Dermis microvascular lymphatic vessel endothelial cell (primary cell): ENCODE results near the gene TAF1A. TPM values are rescaled to one million over a fixed set of nuclear protein-coding genes. Genes with fewer than 3 reads are reported as not detected.
"Not testable (repeated sequence)": the region's sequence is repeated elsewhere in the genome, so short reads cannot be mapped to it uniquely, and the experiment has no call there.

ENCODE experiments used
- DNase-seq, 2 donors: peaks; one replicate each; pipeline versions ENCODE4 v3.0.0 to v3.0.0-alpha.2; 2010; ENCODE audit warnings: low read depth in 2 of 2
- total RNA-seq: library from RNA; depleted of rRNA; stranded (reverse); fragments of >200 nt; gene quantifications from 2 replicates; pipeline ENCODE4 v1.2.1, GENCODE V29; 2014

The TAF1A gene
- total RNA-seq, result 2.4 and 2.8 TPM in 2 replicates

DNA sequence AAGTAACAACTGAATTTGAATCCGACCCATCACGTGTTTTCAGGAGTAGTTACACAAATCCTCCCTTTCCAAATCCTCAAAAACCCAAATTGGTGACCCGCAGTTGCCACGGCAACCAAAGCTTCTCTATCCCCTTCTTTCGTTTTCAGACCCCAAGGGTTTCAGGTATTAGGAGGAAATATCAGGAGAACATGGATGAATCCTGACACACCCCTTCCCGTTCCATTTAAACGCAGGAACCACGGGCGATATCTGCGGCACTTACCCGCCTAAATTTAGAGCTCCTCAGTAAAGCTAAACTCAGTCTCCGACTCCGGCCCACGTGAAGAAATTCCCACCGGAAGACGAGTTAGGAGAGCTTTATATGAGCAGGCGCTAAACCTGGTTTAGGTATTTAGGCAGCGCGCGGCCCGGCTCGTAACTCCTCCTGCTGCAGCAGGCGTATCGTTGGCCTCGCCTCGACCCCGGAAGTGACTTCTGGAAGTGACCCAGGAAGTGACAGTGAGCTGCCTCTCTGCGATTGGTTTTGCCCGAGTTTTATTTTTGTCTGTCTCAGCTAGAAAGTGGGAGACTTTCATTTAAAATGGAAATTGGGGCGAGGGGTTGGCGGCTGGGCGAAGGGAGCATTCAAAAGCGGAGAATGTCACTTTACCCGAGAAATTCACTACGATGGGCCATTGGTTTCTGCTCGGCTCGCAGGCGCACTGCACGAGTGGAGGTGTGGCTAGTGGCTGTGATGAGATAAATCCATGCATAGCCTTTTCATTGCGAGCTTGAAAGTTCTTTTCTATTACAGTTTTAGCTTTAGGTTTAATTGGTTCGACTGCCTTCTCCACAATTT, at the start of gene TAF1A:
Gene TAF1A, minus strand, starts transcription at position 472 of the 841 bp plus-strand sequence.
- DNase-seq, result peak; percentile 37 to 73

DNA sequence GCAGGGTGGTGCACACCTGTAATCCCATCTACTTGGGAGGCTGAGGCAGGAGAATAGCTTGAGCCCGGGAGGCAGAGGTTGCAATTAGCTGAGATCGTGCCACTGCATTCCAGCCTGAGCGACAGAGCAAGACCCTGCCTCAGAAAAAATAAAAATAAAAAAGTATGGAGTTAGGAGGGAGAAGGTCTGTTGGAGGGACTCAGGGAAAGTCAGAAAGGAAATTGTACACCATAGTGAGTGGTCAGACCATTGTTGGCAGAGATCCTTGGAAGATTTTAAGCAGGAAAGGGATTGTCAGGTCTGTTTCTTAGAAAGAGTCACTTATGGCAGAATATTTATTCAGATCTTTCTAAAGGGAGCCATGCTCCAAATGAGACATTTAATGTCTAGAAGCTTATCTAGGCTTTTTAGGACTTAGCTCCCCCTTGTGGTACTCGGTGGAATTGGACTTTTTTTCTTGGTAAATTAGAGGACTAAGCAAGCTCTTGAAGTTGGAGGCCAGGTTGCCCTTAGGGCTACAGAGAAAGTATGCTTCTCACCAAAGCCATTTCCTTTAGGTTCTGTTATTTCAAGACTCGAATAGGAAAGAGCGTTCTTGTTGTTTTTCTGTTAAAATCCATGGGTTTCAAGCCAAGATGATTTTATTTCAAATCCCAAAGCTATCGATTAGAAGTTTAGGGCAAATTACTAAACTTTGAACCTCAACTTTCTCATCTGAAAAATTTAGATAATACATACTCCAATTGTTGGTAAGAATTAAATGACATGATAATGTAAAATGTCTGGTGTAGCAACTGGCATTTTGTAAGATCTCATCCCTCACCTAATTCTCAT, 44.7 kb upstream of the TAF1A start:
- DNase-seq, result peak; percentile 88 to 91

DNA sequence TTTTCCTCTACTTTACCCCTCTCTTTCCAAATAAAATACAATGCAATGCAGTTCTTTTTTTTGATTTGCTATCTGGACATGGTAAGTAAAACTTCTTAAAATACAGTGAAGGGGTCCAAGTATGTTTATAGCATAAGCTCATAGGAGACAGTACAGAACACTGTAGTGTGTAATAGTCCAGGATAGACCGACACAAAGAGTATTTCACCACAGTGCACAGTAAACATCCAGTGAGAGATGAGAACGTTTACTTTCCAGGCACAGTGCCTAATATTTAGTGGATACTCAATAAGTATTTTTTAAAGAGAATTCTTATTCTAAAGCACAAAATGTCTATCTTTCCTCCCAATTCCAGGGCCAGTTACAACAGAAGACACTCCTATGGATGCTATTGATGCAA, 43.0 kb upstream of the TAF1A start:
- no peak for DNase-seq

DNA sequence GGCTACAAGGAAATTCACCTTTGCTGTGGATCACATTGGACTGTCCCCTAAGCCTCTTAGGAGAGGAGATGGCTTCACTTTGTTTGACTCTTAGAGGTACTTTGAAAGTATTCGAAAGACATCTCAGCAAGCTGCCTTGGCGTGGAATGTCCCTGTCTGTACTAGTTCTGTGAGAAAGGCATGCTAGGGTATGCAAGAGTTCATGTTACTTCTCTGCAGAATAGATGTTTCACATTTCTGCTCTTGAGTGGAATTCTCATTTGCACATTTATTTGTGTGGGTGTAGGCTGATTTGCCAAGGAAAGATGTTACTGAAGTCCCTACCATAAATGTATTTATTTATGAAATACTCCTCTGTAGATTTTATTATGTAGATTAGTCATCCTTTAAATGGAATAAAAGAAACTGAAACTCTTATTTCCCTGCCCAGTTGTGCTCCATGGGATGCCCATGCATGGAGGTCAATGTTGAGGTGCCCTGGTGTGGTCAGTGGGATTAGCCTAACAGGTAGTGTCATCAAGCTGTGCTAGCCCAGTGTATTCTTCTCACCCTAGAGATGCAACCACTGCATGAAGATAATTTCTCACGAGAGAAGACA, 42.0 kb upstream of the TAF1A start:
- no peak for DNase-seq

DNA sequence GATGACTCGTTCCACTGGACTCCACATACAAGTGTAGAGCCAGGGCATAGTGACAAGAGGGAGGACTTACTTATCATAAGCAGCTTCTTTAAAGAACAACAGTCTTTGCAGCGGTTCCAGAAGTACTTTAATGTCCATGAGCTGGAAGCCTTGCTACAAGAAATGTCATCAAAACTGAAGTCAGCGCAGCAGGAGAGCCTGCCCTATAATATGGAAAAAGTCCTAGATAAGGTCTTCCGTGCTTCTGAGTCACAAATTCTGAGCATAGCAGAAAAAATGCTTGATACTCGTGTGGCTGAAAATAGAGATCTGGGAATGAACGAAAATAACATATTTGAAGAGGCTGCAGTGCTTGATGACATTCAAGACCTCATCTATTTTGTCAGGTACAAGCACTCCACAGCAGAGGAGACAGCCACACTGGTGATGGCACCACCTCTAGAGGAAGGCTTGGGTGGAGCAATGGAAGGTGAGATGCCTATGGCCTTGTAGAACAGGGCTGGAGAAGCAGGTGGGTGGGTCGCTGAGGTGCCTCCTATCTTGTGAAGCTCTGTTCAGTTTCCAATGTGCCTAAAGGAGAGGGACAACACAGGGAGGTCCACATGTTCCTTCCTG, 40.3 kb upstream of the TAF1A start:
- no peak for DNase-seq

DNA sequence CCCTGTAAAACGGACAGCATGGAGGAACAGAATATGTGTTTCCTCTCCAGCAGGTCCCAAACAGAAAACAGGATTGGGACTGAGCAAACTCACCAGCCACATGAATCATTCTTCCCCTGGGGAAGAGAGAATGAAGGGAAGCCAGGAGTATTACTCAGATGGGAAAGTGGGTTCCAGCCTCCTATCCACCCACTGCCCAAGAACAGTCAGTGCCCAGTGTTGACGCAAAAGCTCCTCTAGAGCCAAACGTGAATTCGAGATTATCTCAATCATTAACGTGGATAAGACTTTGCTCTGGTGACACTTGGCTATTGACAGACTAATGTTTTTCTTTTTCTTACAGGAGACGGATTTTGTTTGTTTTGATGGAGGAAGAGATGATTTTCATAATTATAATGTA, 37.5 kb upstream of the TAF1A start:
- DNase-seq, result peak in 1 of 2 donors; percentile 62

DNA sequence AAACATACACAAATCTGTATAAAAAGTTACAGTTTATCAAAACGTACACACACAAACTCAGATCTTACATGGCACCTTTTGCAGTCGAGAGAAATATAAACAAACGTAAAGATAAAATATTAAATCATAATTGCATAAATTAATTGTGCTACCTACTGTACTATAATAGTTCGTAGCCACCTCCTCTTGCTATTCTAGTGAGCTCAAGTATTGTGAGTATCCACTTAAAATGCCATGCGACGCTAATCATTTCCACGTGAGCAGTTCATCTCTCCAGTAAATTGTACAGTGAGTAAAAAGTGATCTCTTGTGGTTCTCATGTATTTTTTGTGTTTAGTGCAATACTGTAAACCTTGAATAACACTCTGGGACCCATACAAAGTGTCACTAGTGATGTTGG, 34.5 kb upstream of the TAF1A start:
- DNase-seq, result no peak

DNA sequence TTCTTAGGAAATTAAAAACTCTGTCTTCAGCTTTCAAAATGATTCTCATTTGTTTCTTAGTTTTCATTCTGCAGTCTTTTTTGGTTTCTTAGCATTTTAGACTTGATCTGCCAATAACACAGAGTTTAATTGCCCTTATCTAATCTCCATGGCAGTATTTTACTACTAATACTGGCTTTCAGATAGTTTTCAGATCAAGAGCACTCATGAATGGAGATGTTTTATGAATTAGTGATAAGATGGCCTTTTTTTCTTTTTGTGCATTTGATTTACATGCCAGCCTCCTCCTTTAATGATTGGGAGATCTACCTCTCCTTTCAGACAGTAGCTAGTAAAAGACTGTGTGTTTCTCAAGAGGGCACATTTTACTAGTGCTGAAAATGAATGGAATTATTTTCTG, 33.7 kb upstream of the TAF1A start:
- DNase-seq, result no peak

DNA sequence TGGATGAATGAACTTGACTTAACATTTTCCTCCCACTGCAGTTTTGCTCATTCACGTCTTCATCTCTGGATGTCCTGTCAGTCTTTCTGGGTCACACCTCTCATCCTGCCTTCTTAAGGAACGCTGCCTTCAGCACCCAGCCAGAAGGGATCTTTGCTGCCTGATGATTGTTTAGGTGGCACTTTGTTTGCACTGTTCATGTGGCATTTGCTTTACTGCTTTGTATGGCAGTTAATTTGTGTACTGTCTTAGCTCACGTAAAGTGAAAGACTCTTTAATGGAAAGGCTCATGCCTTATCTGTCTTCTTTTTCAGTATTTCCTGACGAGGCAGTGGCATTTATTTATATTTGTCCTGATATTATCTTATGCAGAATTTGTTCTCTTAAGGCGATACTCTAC, 33.0 kb upstream of the TAF1A start:
- no peak for DNase-seq

DNA sequence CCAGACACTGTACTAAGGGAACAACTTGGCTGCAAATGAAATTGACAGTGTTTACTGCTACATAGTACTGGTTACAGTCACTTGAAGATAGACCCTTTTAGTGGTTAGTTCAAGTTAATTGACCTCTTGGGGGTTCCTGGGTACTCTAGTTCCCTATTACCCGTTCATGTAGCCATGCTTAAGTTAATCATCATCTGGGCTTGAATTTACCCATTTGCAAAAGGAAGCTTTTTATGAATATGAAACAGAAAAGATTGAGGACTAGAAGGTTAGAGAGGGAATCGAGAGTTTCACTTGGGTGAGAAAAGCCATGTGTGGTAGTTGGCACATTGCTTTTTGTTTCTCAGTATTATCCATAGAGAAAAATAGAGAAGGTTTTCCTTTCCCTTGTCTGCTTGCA, 30.8 kb upstream of the TAF1A start:
- DNase-seq, result no peak

DNA sequence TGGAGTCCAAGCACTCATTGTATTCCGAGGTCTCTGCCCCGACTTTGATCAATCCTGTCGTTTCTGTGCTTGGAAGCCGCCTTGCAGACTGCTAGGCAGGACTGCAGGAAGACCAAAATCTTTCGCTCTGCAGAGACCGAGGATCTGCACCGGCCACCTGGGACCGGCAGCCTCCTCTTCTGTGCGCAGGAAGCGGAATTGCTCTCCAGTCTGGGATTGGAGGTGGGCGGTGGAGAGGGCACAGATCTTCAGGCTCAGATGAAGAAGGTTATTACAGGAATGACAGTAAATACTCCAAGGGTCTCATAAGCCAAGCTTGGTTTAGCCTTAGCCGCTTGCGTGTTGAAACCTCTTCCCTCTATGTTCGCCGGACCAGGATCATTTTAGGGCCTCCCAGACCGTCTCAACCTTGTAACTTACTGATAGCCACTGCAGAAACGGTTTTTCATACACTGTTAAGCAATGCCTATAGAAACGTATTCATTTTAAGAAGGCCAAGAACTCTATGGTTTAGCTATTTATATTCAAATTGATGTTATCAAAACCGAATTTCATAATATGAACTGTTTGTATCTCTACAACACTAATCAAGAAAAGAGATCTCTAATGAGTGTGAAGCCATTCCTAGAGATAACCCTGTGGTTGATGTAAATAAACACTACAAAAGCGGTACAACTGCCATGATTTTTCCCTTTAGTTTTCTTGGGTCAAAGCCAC, 29.3 kb upstream of the TAF1A start:
- DNase-seq, result peak in 1 of 2 donors; percentile 40

DNA sequence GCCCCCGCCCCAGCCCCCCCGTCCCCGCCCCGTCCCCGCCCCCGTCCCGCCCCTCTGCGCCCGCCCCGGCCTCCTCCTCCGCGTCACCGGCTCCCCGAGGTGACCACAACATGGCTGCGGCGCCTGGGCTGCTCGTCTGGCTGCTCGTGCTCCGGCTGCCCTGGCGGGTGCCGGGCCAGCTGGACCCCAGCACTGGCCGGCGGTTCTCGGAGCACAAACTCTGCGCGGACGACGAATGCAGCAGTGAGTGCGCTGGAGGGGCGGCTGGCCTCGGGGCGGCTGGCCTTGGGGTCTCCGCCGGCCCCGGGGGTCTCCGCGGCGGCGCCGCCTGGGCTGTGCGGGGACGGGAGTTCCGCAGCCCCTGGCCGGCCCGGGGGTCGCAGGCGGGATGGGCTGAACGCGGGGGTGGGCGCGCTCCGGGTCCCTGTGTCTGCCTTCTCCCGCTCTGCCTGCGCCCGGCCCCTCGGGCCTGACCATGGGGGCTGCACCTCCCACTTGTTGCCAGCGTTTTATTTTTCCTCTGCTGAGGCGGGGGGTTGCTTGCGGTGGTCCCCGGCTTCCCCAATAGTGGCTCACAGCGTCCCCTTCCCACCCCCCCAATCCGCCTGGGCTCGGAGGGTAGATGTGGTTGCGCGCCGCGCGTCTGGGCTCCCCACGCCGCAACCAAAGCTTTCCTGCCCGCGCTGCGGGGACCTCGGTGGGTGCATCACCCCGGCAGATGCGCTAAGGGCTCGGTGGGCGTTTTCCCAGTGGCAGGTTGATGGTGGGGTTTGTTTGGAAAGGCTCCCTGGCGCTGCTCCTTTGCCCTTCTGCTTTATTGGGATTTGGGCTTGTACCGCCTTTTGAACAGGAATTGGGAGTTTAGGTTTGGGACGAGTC, 28.5 kb upstream of the TAF1A start, which contains the start of gene MIA3:
Gene MIA3, plus strand, starts transcription at position 97 of the 879 bp plus-strand sequence. Its CDS starts 14 bp downstream, at position 111.
- peak; percentile 27 for DNase-seq

DNA sequence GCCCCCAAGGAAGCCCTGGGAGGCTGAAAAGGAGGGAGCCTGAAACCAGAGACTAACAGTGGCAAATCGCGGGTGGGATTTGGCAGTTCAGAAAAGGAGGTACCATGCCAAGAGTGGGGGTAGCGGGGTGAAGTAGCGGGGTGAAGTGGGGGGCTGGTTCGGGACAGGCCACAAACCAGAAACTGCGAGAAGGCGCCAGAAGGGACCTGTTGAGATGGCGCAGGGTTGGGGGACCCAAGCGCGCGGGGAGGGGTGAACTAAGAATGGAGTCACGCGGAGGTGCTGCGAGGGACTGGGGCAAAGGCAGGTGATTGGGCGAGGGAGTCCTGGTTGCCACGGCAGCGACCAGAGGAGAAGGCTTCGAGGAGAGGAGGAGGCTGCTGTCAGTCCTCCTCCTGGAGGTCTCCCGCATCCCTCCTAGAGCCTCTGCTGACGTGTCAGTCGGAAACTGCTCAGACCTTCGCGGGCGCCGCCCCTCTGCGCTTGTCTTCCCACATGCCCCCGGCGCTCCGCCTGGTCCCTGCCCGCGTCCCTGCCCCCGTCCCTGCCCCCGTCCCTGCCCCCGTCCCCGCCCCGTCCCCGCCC, 27.7 kb upstream of the TAF1A start:
- peak; percentile 20 to 93 for DNase-seq

DNA sequence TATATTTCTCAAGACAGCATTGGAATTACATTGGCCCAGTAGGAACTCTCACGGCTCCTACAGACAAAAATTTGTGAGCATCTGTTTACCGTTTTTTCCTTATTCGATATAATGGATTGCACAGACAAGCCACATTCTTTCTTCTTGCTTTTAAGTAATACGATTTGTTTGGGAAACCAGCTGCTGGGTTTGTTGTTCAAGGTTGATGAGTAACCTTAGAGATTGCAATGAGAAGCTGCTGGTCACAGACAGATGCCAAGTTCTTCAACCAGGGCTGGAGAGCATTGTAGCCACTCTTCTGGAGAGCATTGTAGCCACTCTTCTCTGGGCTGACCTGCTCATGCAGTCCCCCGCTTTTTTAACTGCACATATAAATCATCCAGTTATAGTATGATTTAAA, 26.8 kb upstream of the TAF1A start:
- no peak for DNase-seq

DNA sequence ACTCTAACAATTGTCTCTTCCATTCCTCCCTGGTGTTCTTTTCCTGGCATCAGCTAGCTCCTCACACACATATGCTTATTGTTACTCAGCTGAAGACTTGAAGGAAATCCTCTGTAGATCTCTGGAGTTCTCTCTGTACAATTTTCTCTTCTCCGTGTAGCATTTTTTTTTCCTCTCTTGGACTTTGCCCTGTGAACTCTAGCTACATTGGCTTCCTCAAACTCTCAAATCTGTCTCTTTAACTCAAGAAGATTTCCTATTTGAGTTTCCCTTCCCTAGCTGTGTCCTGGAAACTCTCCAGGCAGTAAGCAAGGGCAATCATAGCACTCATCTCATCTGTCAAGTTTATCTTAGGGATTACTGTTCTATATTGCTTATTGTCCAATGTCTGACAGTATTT, 23.9 kb upstream of the TAF1A start:
- DNase-seq, result no peak

DNA sequence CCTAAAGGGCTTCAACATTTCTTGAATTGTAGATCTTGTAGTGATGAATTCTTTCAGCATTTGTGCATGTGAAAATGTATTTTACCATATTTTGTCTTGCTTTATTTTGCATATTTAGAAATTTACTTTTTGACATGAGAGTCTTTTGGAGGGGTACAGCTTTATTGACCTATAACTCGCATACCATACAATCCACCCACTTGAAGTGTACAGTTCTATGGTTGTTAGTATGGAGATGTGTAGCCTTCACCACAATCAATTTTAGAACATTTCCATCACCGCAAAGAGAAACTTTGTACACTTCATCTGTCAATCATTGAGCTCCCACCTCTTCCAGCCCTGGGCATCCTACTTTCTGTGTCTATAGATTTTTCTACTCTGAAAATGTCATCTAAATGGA, 21.0 kb upstream of the TAF1A start:
- no peak for DNase-seq

DNA sequence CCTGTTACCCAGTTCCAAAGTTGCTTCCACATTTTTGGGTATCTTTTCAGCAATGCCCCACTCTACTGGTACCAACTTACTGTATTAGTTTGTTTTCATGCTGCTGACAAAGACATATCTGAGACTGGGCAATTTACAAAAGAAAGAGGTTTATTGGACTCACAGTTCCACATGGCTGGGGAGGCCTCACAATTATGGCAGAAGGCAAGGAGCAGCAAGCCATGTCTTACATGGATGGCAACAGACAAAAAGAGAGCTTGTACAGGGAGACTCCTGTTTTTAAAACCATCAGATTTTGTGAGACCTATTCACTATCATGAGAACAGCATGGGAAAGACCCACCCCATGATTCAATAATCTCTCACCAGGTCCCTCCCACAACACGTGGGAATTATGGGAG, 19.4 kb upstream of the TAF1A start:
- not testable (repeated sequence) for DNase-seq

DNA sequence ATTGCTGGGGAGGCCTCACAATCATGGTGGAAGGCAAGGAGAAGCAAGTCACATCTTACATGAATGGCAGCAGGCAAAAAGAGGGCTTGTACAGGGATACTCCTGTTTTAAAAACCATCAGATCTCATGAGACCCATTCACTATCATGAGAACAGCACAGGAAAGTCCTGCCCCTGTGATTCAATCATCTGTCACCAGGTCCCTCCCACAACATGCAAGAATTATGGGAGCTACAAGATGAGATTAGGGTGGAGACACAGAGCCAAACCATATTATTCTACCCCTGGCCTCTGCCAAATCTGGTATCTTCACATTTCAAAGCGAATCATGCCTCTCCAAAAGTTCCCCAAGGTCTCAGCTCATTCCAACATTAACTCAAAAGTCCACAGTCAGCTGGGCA, 17.0 kb upstream of the TAF1A start:
- no peak for DNase-seq

DNA sequence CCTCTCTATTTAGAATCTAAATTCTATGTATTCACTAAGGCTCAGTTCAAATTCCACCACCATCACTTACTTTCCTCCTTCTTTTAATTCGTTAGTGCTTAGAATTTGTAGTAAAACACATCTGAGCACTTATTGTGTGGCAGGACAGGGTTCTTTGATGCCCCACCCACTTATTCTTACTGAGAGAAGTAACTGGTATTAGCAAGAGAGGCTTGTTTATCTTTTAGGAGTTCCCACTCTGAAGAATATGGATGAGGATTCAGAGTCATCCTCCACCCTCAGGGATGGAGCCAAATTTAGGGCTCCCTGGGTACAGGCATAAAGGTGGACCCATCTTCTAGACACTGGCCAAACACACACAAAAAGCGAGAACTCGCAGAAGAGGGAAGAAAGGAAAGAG, 11.5 kb upstream of the TAF1A start:
- no peak for DNase-seq

DNA sequence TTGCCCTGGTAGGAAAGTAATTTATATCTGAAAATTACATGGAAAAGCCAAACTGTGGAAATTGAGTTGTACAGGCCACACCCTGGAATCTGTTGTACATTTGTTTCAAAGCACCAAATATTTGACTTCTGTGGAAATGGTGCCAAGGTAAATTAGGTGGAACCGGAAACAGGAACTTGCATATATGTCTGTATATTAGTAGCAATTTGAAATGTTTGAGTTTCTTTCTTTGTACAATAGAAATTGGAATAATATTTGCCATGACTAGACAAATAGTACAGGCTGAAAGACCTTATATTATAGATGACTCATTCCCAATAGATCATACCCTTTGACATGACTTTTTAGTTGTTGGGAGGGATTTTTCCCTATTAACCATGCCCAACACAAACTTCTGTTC, 10.5 kb upstream of the TAF1A start:
- peak; percentile 15 to 51 for DNase-seq
